ENCODE data around the gene SLAMF9.

- TF ChIP-seq CTCF (IDR thresholded peaks at IDR 0.05; ENCODE audit: insufficient read depth, low read depth, low read length) = no peak
- TF ChIP-seq EZH2 (IDR thresholded peaks at IDR 0.05; ENCODE audit: insufficient read depth, low read length) = no peak
These were observed 37.6 kb downstream of the SLAMF9 start for GRCh38 chr1:159916242-159917051.

Data from astrocyte (in vitro differentiated cells and primary cell).